Calu3 (cell line): ENCODE data around the gene PPEF2. TPM values are rescaled to one million over a fixed set of nuclear protein-coding genes. Genes with fewer than 3 reads are reported as not detected.

ENCODE experiments used
- BruUV-seq: library from RNA; stranded (reverse); fragments of 400-500 nt; replicated peaks from 2 replicates; lab custom pipeline; 2021; lab: Mats Ljungman, UMichigan
- CTCF ChIA-PET: fragments of 300-600 bp; sonication (Branson Sonifier 250); formaldehyde crosslinking; loops from one replicate; lab custom pipeline; 2022; ENCODE audit warnings: antibody characterized with exemption; lab: Charles Lee
- DNase-seq: peaks from one replicate; pipeline ENCODE4 v3.0.0; 2022
- H3K27ac Mint-ChIP-seq: one replicate; pipeline ENCODE4 v1.8.0; 2022; ENCODE audit warnings: mixed read lengths; ENCODE audit not compliant: unreplicated experiment
- H3K27me3 Mint-ChIP-seq: one replicate; pipeline ENCODE4 v1.8.0; 2022; ENCODE audit warnings: mixed read lengths; ENCODE audit not compliant: unreplicated experiment
- H3K36me3 Mint-ChIP-seq: one replicate; pipeline ENCODE4 v1.8.0; 2022; ENCODE audit warnings: mild to moderate bottlenecking, moderate library complexity, mixed read lengths; ENCODE audit not compliant: insufficient read depth, unreplicated experiment
- H3K4me1 Mint-ChIP-seq: one replicate; pipeline ENCODE4 v1.8.0; 2022; ENCODE audit warnings: mild to moderate bottlenecking, low read depth, mixed read lengths; ENCODE audit not compliant: unreplicated experiment
- H3K4me3 Mint-ChIP-seq: one replicate; pipeline ENCODE4 v1.8.0; 2022; ENCODE audit warnings: mild to moderate bottlenecking, low read depth, moderate library complexity, mixed read lengths; ENCODE audit not compliant: unreplicated experiment
- H3K9me3 Mint-ChIP-seq: one replicate; pipeline ENCODE4 v1.8.0; 2022; ENCODE audit warnings: low read depth, mixed read lengths; ENCODE audit not compliant: unreplicated experiment
- intact Hi-C: fragments of 100-400 bp; cut with micrococcal nuclease; formaldehyde crosslinking; loops from one replicate; pipeline ENCODE4 v1.10.0; 2022; ENCODE audit not compliant: unreplicated experiment
- total RNA-seq: library from RNA; stranded (reverse); gene quantifications from 2 replicates; pipeline ENCODE4 v1.2.3, GENCODE V29; 2022
- TF ChIP-seq, protein P1 (sequence below): fragments of 200-600 bp; IDR thresholded peaks from one replicate; pipeline ENCODE4 v1.8.0; 2022; ENCODE audit warnings: antibody characterized with exemption; ENCODE audit not compliant: unreplicated experiment

The PPEF2 gene
- total RNA-seq, 1 experiment from 2014 or later = not detected

DNA sequence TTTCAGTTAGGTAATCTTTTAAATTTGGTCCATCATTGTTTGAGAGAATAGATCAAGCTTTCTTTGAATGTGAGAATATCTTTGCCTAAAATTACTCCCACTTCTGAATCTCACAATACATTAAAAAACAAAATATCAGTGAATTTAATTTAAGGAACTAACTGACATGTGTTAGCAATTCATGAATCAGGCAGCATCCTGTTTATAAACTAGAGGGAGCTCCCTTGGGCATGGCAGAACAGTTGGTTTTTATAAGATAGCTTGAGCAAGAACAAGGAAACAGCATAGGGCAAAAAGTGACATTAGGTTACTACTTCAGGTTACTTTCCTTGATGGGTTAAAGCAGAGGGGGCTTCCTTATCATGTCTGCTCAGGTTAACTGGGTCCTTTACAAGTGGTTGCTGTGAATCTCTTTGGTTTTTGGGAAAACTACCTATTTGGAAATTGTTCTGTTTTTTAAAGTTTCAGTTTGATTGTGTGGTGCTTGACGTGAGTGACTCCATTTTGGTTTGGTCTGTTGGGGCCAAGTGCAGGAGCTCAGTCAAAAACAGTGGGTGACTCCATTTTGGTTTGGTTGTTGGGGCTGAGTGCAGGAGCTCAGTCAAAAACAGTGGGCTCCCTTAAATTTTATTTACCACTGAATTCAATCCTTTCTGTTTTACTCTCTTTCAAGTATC, 68.0 kb downstream of the PPEF2 start:
- Mint-ChIP-seq H3K27ac (no peak overlapping the region), H3K4me3 (no peak overlapping the region), H3K36me3 (no peaks in the 10 kb centered on the region), H3K4me1 (no peaks in the 10 kb centered on the region), H3K27me3 (no peaks in the 10 kb centered on the region), H3K9me3 (no peaks in the 10 kb centered on the region)
- intact Hi-C loops = no loop called here
- CTCF ChIA-PET = interaction anchor here (0.8 kb wide), 1 partner anchor 14 kb away, joined by 4 read pairs; no protein-coding TSS in a partner anchor
- TF ChIP-seq, protein P1, sequence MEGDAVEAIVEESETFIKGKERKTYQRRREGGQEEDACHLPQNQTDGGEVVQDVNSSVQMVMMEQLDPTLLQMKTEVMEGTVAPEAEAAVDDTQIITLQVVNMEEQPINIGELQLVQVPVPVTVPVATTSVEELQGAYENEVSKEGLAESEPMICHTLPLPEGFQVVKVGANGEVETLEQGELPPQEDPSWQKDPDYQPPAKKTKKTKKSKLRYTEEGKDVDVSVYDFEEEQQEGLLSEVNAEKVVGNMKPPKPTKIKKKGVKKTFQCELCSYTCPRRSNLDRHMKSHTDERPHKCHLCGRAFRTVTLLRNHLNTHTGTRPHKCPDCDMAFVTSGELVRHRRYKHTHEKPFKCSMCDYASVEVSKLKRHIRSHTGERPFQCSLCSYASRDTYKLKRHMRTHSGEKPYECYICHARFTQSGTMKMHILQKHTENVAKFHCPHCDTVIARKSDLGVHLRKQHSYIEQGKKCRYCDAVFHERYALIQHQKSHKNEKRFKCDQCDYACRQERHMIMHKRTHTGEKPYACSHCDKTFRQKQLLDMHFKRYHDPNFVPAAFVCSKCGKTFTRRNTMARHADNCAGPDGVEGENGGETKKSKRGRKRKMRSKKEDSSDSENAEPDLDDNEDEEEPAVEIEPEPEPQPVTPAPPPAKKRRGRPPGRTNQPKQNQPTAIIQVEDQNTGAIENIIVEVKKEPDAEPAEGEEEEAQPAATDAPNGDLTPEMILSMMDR = no peak
- no peak for DNase-seq
- BruUV-seq = no TSS peak

GRCh38 chr4:75831856-75832405, 70.3 kb downstream of the PPEF2 start:
- H3K27me3 Mint-ChIP-seq = no peaks in the 10 kb centered on the region
- intact Hi-C loops = no loop called here
- DNase-seq = no peak
- no peak overlapping the region for H3K4me3 Mint-ChIP-seq
- CTCF ChIA-PET = no interaction called here
- H3K36me3 Mint-ChIP-seq = no peaks in the 10 kb centered on the region
- TF ChIP-seq, protein P1 = no peak
- H3K9me3 Mint-ChIP-seq = no peaks in the 10 kb centered on the region
- no peak overlapping the region for H3K27ac Mint-ChIP-seq
- no peaks in the 10 kb centered on the region for H3K4me1 Mint-ChIP-seq
- no TSS peak for BruUV-seq

DNA sequence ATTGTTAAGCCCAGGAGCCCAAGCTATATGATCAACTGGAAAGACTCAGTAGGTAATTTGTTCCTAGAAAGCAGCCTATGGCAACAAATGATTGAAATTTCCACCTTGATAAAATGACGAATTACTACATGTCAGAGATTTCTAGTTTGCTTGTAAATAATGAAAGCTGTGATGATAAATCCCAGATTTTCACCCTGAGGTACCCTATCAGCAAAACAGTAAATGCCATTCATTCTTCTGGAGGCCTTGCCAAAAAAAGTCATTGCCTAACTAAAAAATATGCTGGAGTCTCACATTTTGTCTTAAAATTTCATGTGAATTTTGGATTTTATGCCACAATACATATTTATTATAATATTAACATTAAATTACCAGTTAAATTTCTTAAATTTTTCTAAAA, 71.3 kb downstream of the PPEF2 start:
- Mint-ChIP-seq H3K36me3 (no peaks in the 10 kb centered on the region), H3K4me3 (no peak overlapping the region), H3K9me3 (no peaks in the 10 kb centered on the region), H3K4me1 (no peaks in the 10 kb centered on the region), H3K27me3 (no peaks in the 10 kb centered on the region), H3K27ac (no peak overlapping the region)
- intact Hi-C loops = no loop called here
- DNase-seq = no peak
- TF ChIP-seq, protein P1 = no peak
- CTCF ChIA-PET = interaction anchor here (0.6 kb wide), 1 partner anchor 9 kb away, joined by 4 read pairs; no protein-coding TSS in a partner anchor
- no TSS peak for BruUV-seq

DNA sequence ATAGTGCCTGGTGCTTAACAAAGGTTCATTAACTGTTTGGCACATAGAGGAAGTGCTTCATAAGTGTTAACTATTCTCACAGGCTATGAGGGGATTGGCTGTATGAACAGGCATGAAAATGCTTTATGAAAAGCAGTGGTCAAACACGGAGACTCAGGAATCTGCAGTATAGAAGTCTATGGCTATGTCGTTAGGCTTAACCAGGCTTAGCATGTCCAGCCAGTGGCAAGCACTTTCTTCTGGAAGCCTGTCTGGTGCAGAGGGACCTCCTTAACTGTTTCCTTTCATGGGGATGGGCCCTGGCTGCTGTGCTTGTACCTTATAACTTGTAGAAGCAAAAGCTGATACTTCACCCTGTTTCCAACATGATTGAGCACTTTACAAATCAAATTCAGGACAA, 78.4 kb downstream of the PPEF2 start:
- H3K4me1 Mint-ChIP-seq = no peaks in the 10 kb centered on the region
- H3K36me3 Mint-ChIP-seq = no peaks in the 10 kb centered on the region
- H3K27ac Mint-ChIP-seq = no peak overlapping the region
- intact Hi-C loops = no loop called here
- TF ChIP-seq, protein P1 = no peak
- CTCF ChIA-PET = no interaction called here
- no peak for DNase-seq
- BruUV-seq = no TSS peak
- H3K27me3 Mint-ChIP-seq = no peaks in the 10 kb centered on the region
- H3K4me3 Mint-ChIP-seq = no peak overlapping the region
- no peaks in the 10 kb centered on the region for H3K9me3 Mint-ChIP-seq
